GM06990 (cell line): ENCODE data around the gene CHST3.

ENCODE experiments used
- DNase-seq: peaks from one replicate; pipeline ENCODE4 v3.0.0-alpha.2; 2011; ENCODE audit not compliant: insufficient read length; ENCODE audit errors: extremely low read depth
- H3K27me3 ChIP-seq: replicated peaks from 2 replicates; pipeline ENCODE4 v1.6.0; 2011; ENCODE audit warnings: low read length; ENCODE audit not compliant: control insufficient read depth, insufficient read depth
- H3K36me3 ChIP-seq: 2 replicates; pipeline ENCODE4 v1.5.1; 2011; ENCODE audit warnings: low read length; ENCODE audit not compliant: control insufficient read depth, insufficient read depth
- H3K4me3 ChIP-seq: replicated peaks from 2 replicates; pipeline ENCODE4 v1.5.1; 2011; ENCODE audit warnings: low read depth, mild to moderate bottlenecking, control low read depth, low read length
- TF ChIP-seq, protein P1 (sequence below): IDR thresholded peaks from 2 replicates; pipeline ENCODE4 v1.5.1; 2011; ENCODE audit warnings: low read length, control low read depth, mild to moderate bottlenecking, inconsistent platforms; ENCODE audit not compliant: insufficient read depth, poor library complexity, severe bottlenecking

Gene CHST3

GRCh38 chr10:71968553-71969474 lies 4.6 kb downstream of the CHST3 start:
- no peak overlapping the region for H3K4me3 ChIP-seq
- H3K27me3 ChIP-seq = no peaks in the 10 kb centered on the region; the same call in 1 of the 2 replicates
- TF ChIP-seq, protein P1, sequence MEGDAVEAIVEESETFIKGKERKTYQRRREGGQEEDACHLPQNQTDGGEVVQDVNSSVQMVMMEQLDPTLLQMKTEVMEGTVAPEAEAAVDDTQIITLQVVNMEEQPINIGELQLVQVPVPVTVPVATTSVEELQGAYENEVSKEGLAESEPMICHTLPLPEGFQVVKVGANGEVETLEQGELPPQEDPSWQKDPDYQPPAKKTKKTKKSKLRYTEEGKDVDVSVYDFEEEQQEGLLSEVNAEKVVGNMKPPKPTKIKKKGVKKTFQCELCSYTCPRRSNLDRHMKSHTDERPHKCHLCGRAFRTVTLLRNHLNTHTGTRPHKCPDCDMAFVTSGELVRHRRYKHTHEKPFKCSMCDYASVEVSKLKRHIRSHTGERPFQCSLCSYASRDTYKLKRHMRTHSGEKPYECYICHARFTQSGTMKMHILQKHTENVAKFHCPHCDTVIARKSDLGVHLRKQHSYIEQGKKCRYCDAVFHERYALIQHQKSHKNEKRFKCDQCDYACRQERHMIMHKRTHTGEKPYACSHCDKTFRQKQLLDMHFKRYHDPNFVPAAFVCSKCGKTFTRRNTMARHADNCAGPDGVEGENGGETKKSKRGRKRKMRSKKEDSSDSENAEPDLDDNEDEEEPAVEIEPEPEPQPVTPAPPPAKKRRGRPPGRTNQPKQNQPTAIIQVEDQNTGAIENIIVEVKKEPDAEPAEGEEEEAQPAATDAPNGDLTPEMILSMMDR = no peak
- H3K36me3 ChIP-seq = no peaks in the 10 kb centered on the region
- DNase-seq = no peak

DNA sequence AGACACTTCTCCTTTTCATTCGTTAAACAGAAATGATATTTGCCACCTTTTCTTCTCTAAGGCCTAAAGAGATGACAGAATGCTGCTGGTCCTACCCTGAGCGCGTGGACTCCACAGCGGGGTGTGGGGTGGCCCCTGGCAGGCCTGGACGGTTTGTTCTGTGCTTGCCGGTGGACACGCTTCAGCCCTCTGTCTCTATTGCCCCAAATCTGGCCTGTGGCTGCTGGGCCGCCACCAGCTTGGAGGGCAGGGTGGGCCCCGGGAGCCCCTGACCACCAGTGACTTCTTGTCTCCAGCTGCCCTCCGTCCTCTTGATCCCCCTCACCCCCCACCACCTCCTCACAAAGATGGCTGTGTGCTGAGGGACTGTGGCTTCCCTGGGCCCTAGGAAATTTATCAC lies 5.7 kb downstream of the CHST3 start:
- DNase-seq = no peak
- Histone ChIP-seq H3K36me3 (no peaks in the 10 kb centered on the region), H3K4me3 (no peak overlapping the region), H3K27me3 (no peaks in the 10 kb centered on the region; the same call in 1 of the 2 replicates)
- TF ChIP-seq, protein P1 = no peak

DNA sequence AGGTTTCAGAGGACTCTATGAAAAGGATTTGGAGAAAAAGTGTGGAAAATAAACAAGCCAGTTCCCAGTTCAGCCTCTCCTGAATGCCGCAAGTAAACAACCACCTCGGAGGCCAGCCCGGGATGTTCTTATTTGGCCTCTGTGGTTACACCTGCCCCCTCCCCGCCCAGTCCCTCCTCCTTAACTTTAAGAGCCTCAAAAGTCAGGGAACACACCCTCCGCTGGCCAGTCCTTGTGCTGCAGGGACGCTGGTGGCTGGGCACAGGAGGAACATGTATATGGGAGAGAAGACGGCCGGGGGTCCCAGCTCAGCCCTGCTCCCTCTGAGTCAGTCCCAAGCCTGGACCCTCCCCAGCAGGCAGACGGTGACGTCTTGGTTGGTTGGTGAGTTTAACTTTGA lies 6.1 kb downstream of the CHST3 start:
- Histone ChIP-seq H3K4me3 (no peak overlapping the region), H3K27me3 (no peaks in the 10 kb centered on the region; the same call in 1 of the 2 replicates), H3K36me3 (no peaks in the 10 kb centered on the region)
- DNase-seq = no peak
- TF ChIP-seq, protein P1 = peak; percentile 3

GRCh38 chr10:71970869-71971268 lies 6.7 kb downstream of the CHST3 start:
- Histone ChIP-seq H3K36me3 (no peaks in the 10 kb centered on the region), H3K4me3 (no peak overlapping the region), H3K27me3 (no peaks in the 10 kb centered on the region)
- no peak for DNase-seq
- TF ChIP-seq, protein P1 = no peak

DNA sequence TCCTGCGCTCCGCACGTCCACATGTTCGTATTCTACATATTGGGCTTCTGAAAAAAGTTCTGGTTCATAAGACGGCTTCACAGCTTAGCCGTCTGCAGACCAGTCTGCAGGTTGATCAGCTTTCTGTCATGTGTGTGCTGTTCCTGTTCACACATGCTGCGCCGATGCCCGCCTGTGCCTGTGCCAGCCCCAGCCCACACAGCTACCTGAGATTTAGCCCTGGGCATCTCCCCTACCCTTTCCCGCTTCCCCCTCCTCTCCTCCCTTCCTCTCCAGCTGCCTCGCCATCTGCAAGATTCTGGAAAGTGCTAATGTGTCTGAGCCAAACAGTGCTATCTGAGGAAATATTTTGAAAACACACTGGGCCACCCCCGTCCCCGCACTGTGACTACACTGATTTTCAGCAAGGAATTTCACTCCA lies 7.1 kb downstream of the CHST3 start:
- Histone ChIP-seq H3K27me3 (no peaks in the 10 kb centered on the region), H3K4me3 (no peak overlapping the region), H3K36me3 (no peaks in the 10 kb centered on the region)
- TF ChIP-seq, protein P1 = no peak
- no peak for DNase-seq
